Measurements from ENCODE around the gene SWSAP1. TPM values are rescaled to one million over a fixed set of nuclear protein-coding genes. Genes with fewer than 3 reads are reported as not detected.
A peak's percentile ranks its signal among the peaks of the same experiment; 100 is the strongest.

SWSAP1 gene
- total RNA-seq, 2 donors from 2014 or later = 3.0 to 4.6 TPM

GRCh38 chr19:11416346-11417052 is 42.0 kb downstream of the SWSAP1 start:
- H3K27me3 ChIP-seq = peaks cover 26% of the 10 kb centered on the region
- no peaks in the 10 kb centered on the region for H3K9me3 ChIP-seq
- H3K4me1 ChIP-seq = no peaks in the 10 kb centered on the region
- DNase-seq = no peak
- TF ChIP-seq CTCF (IDR thresholded peaks at IDR 0.05) = no peak
- no peaks in the 10 kb centered on the region for H3K36me3 ChIP-seq
- no peak overlapping the region for H3K27ac ChIP-seq
- intact Hi-C loops (cut with DNase I) = no loop called here
- H3K9ac ChIP-seq (ENCODE audit: low read depth in 2 of 2, low read length in 2 of 2) = no peak overlapping the region
- H3K4me3 ChIP-seq = no peak overlapping the region

- Histone ChIP-seq H3K4me3 (peak overlapping the region; percentile 46), H3K9ac (ENCODE audit: low read depth in 2 of 2, low read length in 2 of 2) (no peak overlapping the region), H3K27ac (no peak overlapping the region), H3K4me1 (peaks cover 4% of the 10 kb centered on the region), H3K27me3 (peaks cover 35% of the 10 kb centered on the region), H3K36me3 (no peaks in the 10 kb centered on the region), H3K9me3 (no peaks in the 10 kb centered on the region)
- TF ChIP-seq CTCF (IDR thresholded peaks at IDR 0.05) = no peak
- intact Hi-C loops (cut with DNase I) = no loop called here
- no peak for DNase-seq
Observed at GRCh38 chr19:11418094-11418548, 43.7 kb downstream of the SWSAP1 start.

GRCh38 chr19:11418549-11419506 is 44.4 kb downstream of the SWSAP1 start, which contains the start of gene RGL3:
Gene RGL3, minus strand, starts transcription at chr19:11419314. Its CDS starts 36 bp downstream, at chr19:11419278.
- Histone ChIP-seq H3K27me3 (peaks cover 42% of the 10 kb centered on the region), H3K4me3 (peak within 1 kb of the TSS; percentile 46), H3K36me3 (no peaks in the 10 kb centered on the region), H3K4me1 (peaks cover 4% of the 10 kb centered on the region), H3K9ac (ENCODE audit: low read depth in 2 of 2, low read length in 2 of 2) (peak within 1 kb of the TSS; percentile 32 to 46), H3K9me3 (no peaks in the 10 kb centered on the region), H3K27ac (no peak within 1 kb of the TSS)
- intact Hi-C loops (cut with DNase I) = no loop called here
- TF ChIP-seq CTCF (IDR thresholded peaks at IDR 0.05) = no peak
- DNase-seq = peak; percentile 50

- H3K27me3 ChIP-seq = peaks cover 47% of the 10 kb centered on the region
- H3K9me3 ChIP-seq = no peaks in the 10 kb centered on the region
- H3K36me3 ChIP-seq = no peaks in the 10 kb centered on the region
- H3K4me3 ChIP-seq = peak overlapping the region; percentile 22
- peak overlapping the region in 1 of 2 donors; percentile 35 for H3K9ac ChIP-seq (ENCODE audit: low read depth in 2 of 2, low read length in 2 of 2)
- intact Hi-C loops (cut with DNase I) = no loop called here
- DNase-seq = peak; percentile 51
- TF ChIP-seq CTCF (IDR thresholded peaks at IDR 0.05) = no peak
- H3K4me1 ChIP-seq = peaks cover 4% of the 10 kb centered on the region
- H3K27ac ChIP-seq = no peak overlapping the region
Observed at GRCh38 chr19:11420429-11421370, 46.2 kb downstream of the SWSAP1 start.
